Subcutaneous abdominal adipose tissue (tissue), 5 donors: ENCODE results near the gene POLK.
A peak's percentile ranks its signal among the peaks of the same experiment; 100 is the strongest.
"Not testable (repeated sequence)": the region's sequence is repeated elsewhere in the genome, so short reads cannot be mapped to it uniquely, and the experiment has no call there.

Experiments used
- H3K27ac ChIP-seq: one replicate; pipeline ENCODE4 v1.7.0; 2013; ENCODE audit warnings: low read depth, mild to moderate bottlenecking, inconsistent platforms, low read length, moderate library complexity
- H3K27me3 ChIP-seq, 5 donors: one replicate each; pipeline ENCODE4 v1.7.0; 2013; ENCODE audit warnings: low read length in 5 of 5, inconsistent platforms in 1 of 5; ENCODE audit not compliant: control insufficient read depth in 5 of 5, insufficient read depth in 4 of 5
- H3K36me3 ChIP-seq, 5 donors: one replicate each; pipeline ENCODE4 v1.7.0; 2013; ENCODE audit warnings: low read length in 5 of 5; ENCODE audit not compliant: control insufficient read depth in 5 of 5, insufficient read depth in 5 of 5
- H3K4me1 ChIP-seq, 5 donors: one replicate each; pipeline ENCODE4 v1.7.0; 2013; ENCODE audit warnings: low read length in 5 of 5, mild to moderate bottlenecking in 3 of 5, moderate library complexity in 1 of 5; ENCODE audit not compliant: control insufficient read depth in 5 of 5, insufficient read depth in 5 of 5
- H3K4me3 ChIP-seq, 5 donors: one replicate each; pipeline ENCODE4 v1.7.0; 2013; ENCODE audit warnings: low read length in 5 of 5, low read depth in 1 of 5
- H3K9ac ChIP-seq, 5 donors: one replicate each; pipeline ENCODE4 v1.7.0; 2013; ENCODE audit warnings: low read length in 5 of 5, mild to moderate bottlenecking in 4 of 5, moderate library complexity in 3 of 5
- H3K9me3 ChIP-seq, 5 donors: one replicate each; pipeline ENCODE4 v1.7.0; 2013; ENCODE audit warnings: low read length in 5 of 5; ENCODE audit not compliant: control insufficient read depth in 5 of 5
- donor health status: healthy.
- donor health status: healthy.
- donor health status: healthy.
- donor health status: healthy.
- donor health status: healthy.

The POLK gene

DNA sequence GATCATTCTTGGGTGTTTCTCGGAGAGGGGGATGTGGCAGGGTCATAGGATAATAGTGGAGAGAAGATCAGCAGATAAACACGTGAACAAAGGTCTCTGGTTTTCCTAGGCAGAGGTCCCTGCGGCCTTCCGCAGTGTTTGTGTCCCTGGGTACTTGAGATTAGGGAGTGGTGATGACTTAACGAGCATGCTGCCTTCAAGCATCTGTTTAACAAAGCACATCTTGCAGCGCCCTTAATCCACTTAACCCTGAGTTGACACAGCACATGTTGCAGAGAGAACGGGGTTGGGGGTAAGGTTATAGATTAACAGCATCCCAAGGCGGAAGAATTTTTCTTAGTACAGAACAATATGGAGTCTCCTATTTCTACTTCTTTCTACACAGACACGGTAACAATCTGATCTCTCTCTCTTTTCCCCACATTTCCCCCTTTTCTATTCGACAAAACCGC is 99.2 kb downstream of the POLK start:
- not testable (repeated sequence) for H3K9me3 ChIP-seq, H3K27me3 ChIP-seq, H3K27ac ChIP-seq, H3K36me3 ChIP-seq
- Histone ChIP-seq H3K4me1 (peaks cover 0 to 14% (median 10%) of the 10 kb centered on the region in 5 donors), H3K9ac (peak overlapping the region in 3 of 5 donors; percentile 57 to 73 (median 57)), H3K4me3 (peak overlapping the region; percentile 52 to 75 (median 66))

DNA sequence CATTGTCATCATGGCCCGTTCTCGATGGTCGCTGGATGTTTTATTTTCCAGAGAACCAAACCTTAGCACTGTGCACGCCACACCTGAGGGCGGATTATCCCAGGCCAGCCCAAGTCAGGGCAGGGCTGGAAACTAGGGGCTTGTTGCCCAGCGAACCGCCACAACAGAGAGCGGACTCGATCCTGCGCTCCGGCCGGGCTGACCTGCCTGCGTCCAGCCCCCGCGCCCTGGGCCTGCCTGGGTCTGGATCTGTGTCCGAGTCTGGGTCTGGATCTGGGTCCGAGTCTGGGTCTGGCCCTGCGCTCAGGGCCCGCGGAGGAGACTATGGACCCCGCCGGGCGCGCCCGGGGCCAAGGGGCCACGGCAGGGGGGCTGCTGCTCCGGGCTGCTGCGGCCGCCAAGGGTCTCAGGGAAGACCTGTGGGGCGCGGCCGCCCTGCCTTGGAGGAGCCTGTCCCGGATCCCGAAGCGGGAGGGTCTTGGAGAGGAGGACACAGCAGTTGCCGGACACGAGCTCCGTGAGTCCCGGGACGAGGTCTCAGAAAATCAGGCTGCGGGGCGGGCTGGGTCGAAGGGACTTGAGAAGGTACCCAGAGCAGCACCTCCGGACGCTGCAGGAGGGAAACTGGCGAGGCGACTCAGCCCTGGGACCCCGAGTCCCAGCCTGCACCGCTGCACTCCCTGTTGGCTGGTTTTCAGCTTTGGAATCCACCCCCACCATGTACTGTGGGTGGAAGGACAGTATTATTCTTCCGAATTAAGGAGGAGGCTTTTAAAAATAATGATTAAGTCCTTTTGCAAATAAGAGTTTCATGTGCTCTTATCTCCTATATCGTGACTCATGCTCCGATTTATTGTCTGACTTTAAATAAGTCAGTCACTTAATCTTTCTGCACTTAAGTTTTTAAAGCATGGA is 99.9 kb downstream of the POLK start, which contains the start of gene ANKDD1B:
ANKDD1B (plus strand) TSS at position 143 of the 915 bp plus-strand sequence; CDS start at position 325, 182 bp downstream.
- H3K4me1 ChIP-seq = peaks cover 0 to 17% (median 14%) of the 10 kb centered on the region in 5 donors
- H3K9me3 ChIP-seq = no peaks in the 10 kb centered on the region
- H3K4me3 ChIP-seq = peak within 1 kb of the TSS; percentile 52 to 75 (median 66)
- H3K27me3 ChIP-seq = no peaks in the 10 kb centered on the region
- H3K36me3 ChIP-seq = no peaks in the 10 kb centered on the region
- no peak within 1 kb of the TSS for H3K27ac ChIP-seq
- peak within 1 kb of the TSS in 4 of 5 donors; percentile 57 to 73 (median 62) for H3K9ac ChIP-seq

DNA sequence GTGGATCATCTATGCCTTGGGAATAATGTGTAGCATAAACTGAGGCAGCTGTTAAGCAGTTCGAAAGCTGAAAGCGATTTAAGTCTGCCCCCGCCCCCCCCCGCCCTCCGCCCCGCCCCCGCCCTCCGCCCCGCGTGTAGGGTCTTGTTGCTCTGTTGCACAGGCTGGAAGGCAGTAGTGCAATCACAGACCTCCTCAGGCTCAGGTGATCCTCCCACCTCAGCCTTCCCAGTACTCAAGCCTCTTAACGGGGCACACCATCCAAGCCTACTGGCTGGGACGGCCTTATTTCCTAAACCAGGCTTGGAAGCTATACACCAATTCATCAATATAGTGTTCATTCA is 100.5 kb downstream of the POLK start:
- Histone ChIP-seq H3K27ac (no peak overlapping the region), H3K36me3 (no peaks in the 10 kb centered on the region), H3K27me3 (no peaks in the 10 kb centered on the region), H3K9ac (no peak overlapping the region), H3K9me3 (no peaks in the 10 kb centered on the region), H3K4me1 (peaks cover 0 to 22% (median 14%) of the 10 kb centered on the region in 5 donors), H3K4me3 (peak overlapping the region in 4 of 5 donors; percentile 64 to 75 (median 68))

DNA sequence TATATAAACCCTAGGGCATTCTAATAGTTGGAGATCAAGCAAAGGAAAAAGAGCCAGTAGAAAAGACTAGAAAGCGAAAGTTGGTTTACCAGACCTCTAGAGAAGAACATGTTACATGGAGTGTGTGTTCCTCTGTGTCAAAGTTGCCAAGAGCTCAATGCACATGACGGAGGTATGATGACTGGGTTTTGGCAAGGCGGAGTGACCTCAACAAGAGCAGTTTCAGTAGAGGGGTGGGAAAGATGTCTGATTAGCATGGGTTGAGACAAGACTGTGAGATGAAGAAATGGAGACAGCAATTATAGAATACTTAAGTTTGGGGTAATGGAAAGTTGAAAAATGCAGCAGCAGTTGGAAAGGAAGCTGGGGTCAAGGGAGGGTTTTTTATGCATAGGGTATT is 101.2 kb downstream of the POLK start:
- Histone ChIP-seq H3K9ac (no peak overlapping the region), H3K4me1 (peaks cover 0 to 24% (median 14%) of the 10 kb centered on the region in 5 donors), H3K4me3 (no peak overlapping the region), H3K27me3 (no peaks in the 10 kb centered on the region), H3K27ac (no peak overlapping the region), H3K36me3 (no peaks in the 10 kb centered on the region), H3K9me3 (no peaks in the 10 kb centered on the region)

GRCh38 chr5:75614176-75614575 is 102.5 kb downstream of the POLK start:
- no peak overlapping the region for H3K27ac ChIP-seq
- no peaks in the 10 kb centered on the region for H3K27me3 ChIP-seq
- no peak overlapping the region for H3K4me3 ChIP-seq
- H3K9ac ChIP-seq = no peak overlapping the region
- H3K9me3 ChIP-seq = no peaks in the 10 kb centered on the region
- H3K36me3 ChIP-seq = no peaks in the 10 kb centered on the region
- peaks cover 0 to 24% (median 14%) of the 10 kb centered on the region in 5 donors for H3K4me1 ChIP-seq

- H3K9ac ChIP-seq = no peak overlapping the region
- no peaks in the 10 kb centered on the region for H3K27me3 ChIP-seq
- H3K4me1 ChIP-seq = peaks cover 0 to 20% (median 10%) of the 10 kb centered on the region in 5 donors
- no peak overlapping the region for H3K27ac ChIP-seq
- no peak overlapping the region for H3K4me3 ChIP-seq
- no peaks in the 10 kb centered on the region for H3K9me3 ChIP-seq
- no peaks in the 10 kb centered on the region for H3K36me3 ChIP-seq
Observed at GRCh38 chr5:75616371-75616881, 104.7 kb downstream of the POLK start.

GRCh38 chr5:75616971-75617621 is 105.4 kb downstream of the POLK start:
- H3K27me3 ChIP-seq = no peaks in the 10 kb centered on the region
- H3K36me3 ChIP-seq = no peaks in the 10 kb centered on the region
- H3K4me3 ChIP-seq = no peak overlapping the region
- no peak overlapping the region for H3K9ac ChIP-seq
- H3K9me3 ChIP-seq = no peaks in the 10 kb centered on the region
- H3K27ac ChIP-seq = no peak overlapping the region
- peaks cover 0 to 14% (median 4%) of the 10 kb centered on the region in 5 donors for H3K4me1 ChIP-seq

DNA sequence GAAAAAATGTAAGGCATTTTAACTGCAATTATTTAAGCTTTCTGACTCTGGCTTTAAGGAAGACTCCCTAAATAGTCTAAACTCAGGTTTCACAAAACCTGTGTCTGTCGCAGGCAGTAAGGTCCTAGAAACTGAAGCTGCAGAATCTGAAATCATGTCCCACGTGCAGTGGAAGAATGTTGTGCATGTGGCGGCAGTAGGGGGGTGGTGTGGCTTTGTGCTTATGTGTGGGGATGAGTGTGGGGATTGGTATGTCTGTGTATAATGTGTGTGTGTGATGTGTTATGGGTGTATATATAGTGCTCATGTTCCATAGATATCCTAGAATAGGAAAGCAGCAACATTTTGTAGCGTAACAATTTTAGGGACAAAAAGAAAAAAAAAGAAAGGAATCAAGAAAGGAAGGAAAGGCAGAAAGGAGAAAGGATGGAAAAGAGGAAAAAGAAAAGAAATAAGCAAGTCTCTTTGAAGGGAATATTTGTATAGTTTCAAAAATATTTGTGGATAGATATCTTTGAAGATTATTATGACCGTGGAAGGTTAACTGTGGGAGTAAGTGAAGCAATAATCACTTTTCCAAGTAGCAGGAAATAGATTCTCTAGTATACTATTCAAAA is 106.2 kb downstream of the POLK start:
- H3K4me1 ChIP-seq = peaks cover 0 to 14% (median 4%) of the 10 kb centered on the region in 5 donors
- no peak overlapping the region for H3K27ac ChIP-seq
- no peaks in the 10 kb centered on the region for H3K27me3 ChIP-seq
- no peak overlapping the region for H3K4me3 ChIP-seq
- H3K9me3 ChIP-seq = no peaks in the 10 kb centered on the region
- H3K36me3 ChIP-seq = no peaks in the 10 kb centered on the region
- H3K9ac ChIP-seq = no peak overlapping the region

DNA sequence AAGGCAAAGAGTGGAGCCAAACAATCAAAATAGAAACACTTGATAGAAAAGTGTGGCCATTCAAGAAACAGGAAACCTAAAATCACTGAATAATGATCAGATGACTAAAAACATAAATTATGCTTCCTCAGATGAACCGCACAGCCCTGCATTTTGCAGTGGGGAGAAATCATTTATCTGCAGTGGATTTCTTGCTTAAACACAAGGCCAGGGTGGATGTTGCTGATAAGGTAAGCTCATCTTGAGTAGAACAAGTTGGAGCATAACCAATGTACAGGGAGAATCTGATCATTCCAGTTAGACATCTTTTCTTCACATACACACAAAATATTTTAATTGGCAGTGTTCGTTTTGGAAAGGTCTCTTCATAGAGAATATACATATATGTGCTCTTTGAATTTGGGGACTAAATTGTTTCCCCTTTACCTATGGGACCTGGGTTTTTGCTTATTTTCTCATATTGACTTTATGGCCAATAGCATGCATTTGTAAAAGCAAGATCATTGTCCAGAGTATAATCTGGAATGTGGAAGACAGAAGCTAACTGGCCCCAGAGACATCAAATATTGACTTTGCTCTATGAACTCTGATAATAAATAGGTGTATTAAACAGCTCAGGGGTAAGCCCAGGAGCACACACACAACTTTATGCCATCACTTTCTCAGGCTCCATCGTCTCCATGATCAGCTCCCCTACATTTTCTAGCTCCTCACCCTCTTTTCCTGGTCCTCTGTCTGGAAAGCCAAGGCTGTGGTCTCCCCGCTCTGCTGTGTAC is 108.7 kb downstream of the POLK start:
- no peak overlapping the region for H3K4me3 ChIP-seq
- H3K27ac ChIP-seq = no peak overlapping the region
- H3K9ac ChIP-seq = no peak overlapping the region
- no peaks in the 10 kb centered on the region for H3K36me3 ChIP-seq
- peaks cover 0 to 14% (median 4%) of the 10 kb centered on the region in 5 donors for H3K4me1 ChIP-seq
- H3K9me3 ChIP-seq = no peaks in the 10 kb centered on the region
- no peaks in the 10 kb centered on the region for H3K27me3 ChIP-seq
